Sigmoid colon (tissue), 4 donors: ENCODE measurements around the gene TMEM61.

ENCODE experiments used
- CTCF ChIP-seq, 4 experiments: fragments of 450-650 bp in 3 of 4; fragments of 200-600 bp in 1 of 4; IDR thresholded peaks; one replicate each; pipeline ENCODE4 v1.5.1; 2016 to 2019; ENCODE audit warnings: antibody characterized with exemption in 4 of 4, mild to moderate bottlenecking in 3 of 4, moderate library complexity in 2 of 4
- POLR2AphosphoS5 ChIP-seq, 4 donors: sonication (generic); formaldehyde crosslinking; IDR thresholded peaks; one replicate each; pipeline ENCODE4 v1.6.1; 2017; ENCODE audit warnings: antibody characterized with exemption in 4 of 4

DNA sequence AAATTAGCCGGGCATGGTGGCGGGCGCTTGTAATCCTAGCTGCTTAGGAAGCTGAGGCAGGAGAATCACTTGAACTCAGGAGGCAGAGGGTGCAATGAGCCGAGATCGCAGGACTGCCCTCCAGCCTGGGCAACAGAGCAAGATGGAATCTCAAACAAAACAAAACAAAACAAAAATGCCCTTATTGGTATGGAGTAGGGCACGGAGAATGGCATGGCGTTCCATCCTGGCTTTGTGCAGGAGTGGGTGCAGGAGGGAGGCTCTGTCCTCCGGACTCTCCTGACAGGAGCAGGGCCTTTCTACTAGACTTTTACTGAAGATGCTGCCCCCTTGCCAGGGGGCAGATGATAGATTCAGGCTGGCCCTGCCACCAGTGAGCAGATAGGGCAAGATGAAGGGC, 1.0 kb downstream of the TMEM61 start:
- TF ChIP-seq CTCF (IDR thresholded peaks at IDR 0.05) (no peak), POLR2AphosphoS5 (IDR thresholded peaks at IDR 0.05) (no peak)
